HCT116 (cell line): Measurements from ENCODE around the gene MELTF. TPM values are rescaled to one million over a fixed set of nuclear protein-coding genes. Genes with fewer than 3 reads are reported as not detected.

Experiments used
- ATAC-seq: fragments of 200-7000 bp; cut with Tn5 transposase; 2 replicates; pipeline ENCODE4 v1.9.1; 2020; ENCODE audit warnings: mild to moderate bottlenecking, moderate library complexity
- BruUV-seq: library from RNA; stranded (reverse); fragments of 400-500 nt; replicated peaks from 2 replicates; lab custom pipeline; 2021; lab: Mats Ljungman, UMichigan
- CTCF ChIA-PET: fragments of 300-600 bp; sonication (Branson Sonifier 250); formaldehyde crosslinking; loops from one replicate; lab custom pipeline; 2021; ENCODE audit warnings: antibody characterized with exemption; lab: Charles Lee
- POLR2A ChIA-PET: fragments of 300-600, 350-600 bp; sonication (Branson Sonifier 250); formaldehyde crosslinking; loops from one replicate; lab custom pipeline; 2021; ENCODE audit warnings: antibody characterized with exemption; lab: Charles Lee
- RAD21 ChIA-PET, 2 experiments: fragments of 300-600 bp; sonication (Branson Sonifier 250); formaldehyde crosslinking; loops; one replicate each; lab custom pipeline; 2023; ENCODE audit warnings: low total read pairs in 2 of 2; ENCODE audit not compliant: uncharacterized antibody in 2 of 2, unreplicated experiment in 2 of 2, low non-redundant PET in 1 of 2; lab: Charles Lee
- DNase-seq: peaks from one replicate; pipeline ENCODE4 v3.0.0-alpha.2; 2010; ENCODE audit warnings: low read depth, low spot score
- H2AFZ ChIP-seq: fragments of 200-600 bp; shearing (Covaris generic), sonication (generic); 2 replicates; pipeline ENCODE4 v1.6.1; 2017; ENCODE audit warnings: low read depth, mixed run types, mixed read lengths, antibody characterized with exemption, low read length; ENCODE audit not compliant: poor library complexity, severe bottlenecking
- H3K27ac ChIP-seq: 2 replicates; pipeline ENCODE4 v1.5.1; 2012; ENCODE audit warnings: low read depth, low read length
- H3K27me3 ChIP-seq: fragments of 200-600 bp; sonication (generic); 2 replicates; pipeline ENCODE4 v1.6.1; 2016; ENCODE audit warnings: mixed run types, low read length, mixed read lengths; ENCODE audit not compliant: insufficient read depth
- H3K36me3 ChIP-seq, 2 experiments: fragments of 200-500 bp in 1 of 2; fragments of 200-600 bp in 1 of 2; sonication (Bioruptor generic) in 1 of 2; sonication (generic) in 1 of 2; 2 replicates each; pipeline versions ENCODE4 v1.5.1 to v1.6.1; 2014 to 2016; ENCODE audit warnings: low read length in 2 of 2, inconsistent platforms in 1 of 2, mixed read lengths in 1 of 2, mixed run types in 1 of 2; ENCODE audit not compliant: insufficient read depth in 2 of 2, control insufficient read depth in 1 of 2
- H3K4me1 ChIP-seq, 2 experiments: fragments of 200-600 bp in 1 of 2; sonication (generic) in 1 of 2; 2 replicates each; pipeline versions ENCODE4 v1.5.1 to v1.6.1; 2012 to 2017; ENCODE audit warnings: low read length in 2 of 2, inconsistent platforms in 1 of 2, mild to moderate bottlenecking in 1 of 2, mixed read lengths in 1 of 2, mixed run types in 1 of 2, moderate library complexity in 1 of 2; ENCODE audit not compliant: insufficient read depth in 2 of 2, control insufficient read depth in 1 of 2
- H3K4me2 ChIP-seq: fragments of 200-600 bp; sonication (generic); 2 replicates; pipeline ENCODE4 v1.6.1; 2017; ENCODE audit warnings: mixed run types, low read length, mixed read lengths
- H3K4me3 ChIP-seq, 2 experiments: fragments of 200-600 bp in 1 of 2; sonication (generic) in 1 of 2; replicated peaks in 1 of 2; 2 replicates each; pipeline ENCODE4 v1.5.1; 2011 to 2016; ENCODE audit warnings: low read length in 2 of 2, control low read depth in 1 of 2, low read depth in 1 of 2, mild to moderate bottlenecking in 1 of 2, mixed read lengths in 1 of 2, mixed run types in 1 of 2
- H3K79me2 ChIP-seq: fragments of 200-600 bp; sonication (generic); 2 replicates; pipeline ENCODE4 v1.6.1; 2017; ENCODE audit warnings: mild to moderate bottlenecking, mixed run types, low read length, moderate library complexity, mixed read lengths; ENCODE audit not compliant: insufficient read depth
- H3K9ac ChIP-seq: fragments of 200-600 bp; sonication (generic); 2 replicates; pipeline ENCODE4 v1.6.1; 2016; ENCODE audit warnings: low read length, mixed read lengths
- H3K9me2 ChIP-seq: fragments of 200-600 bp; sonication (generic), shearing (Covaris generic); 2 replicates; pipeline ENCODE4 v1.6.1; 2017; ENCODE audit warnings: mixed run types, mild to moderate bottlenecking, moderate library complexity; ENCODE audit not compliant: insufficient read depth
- H3K9me3 ChIP-seq, 2 experiments: fragments of 200-500 bp in 1 of 2; fragments of 200-600 bp in 1 of 2; sonication (Bioruptor generic) in 1 of 2; sonication (generic) in 1 of 2; 2 replicates each; pipeline ENCODE4 v1.6.1; 2014 to 2017; ENCODE audit warnings: low read length in 2 of 2, mixed read lengths in 2 of 2, inconsistent platforms in 1 of 2, low read depth in 1 of 2, mild to moderate bottlenecking in 1 of 2, mixed run types in 1 of 2, moderate library complexity in 1 of 2; ENCODE audit not compliant: control insufficient read depth in 1 of 2, insufficient read depth in 1 of 2
- H4K20me1 ChIP-seq: fragments of 200-600 bp; sonication (generic), shearing (Covaris generic); 2 replicates; pipeline ENCODE4 v1.6.1; 2017; ENCODE audit warnings: mixed run types, mild to moderate bottlenecking, moderate library complexity; ENCODE audit not compliant: insufficient read depth
- CEBPB ChIP-seq: IDR thresholded peaks from 2 replicates; pipeline ENCODE4 v1.6.1; 2012; ENCODE audit warnings: low read depth
- CTCF ChIP-seq, 3 experiments: fragments of 200-600 bp in 1 of 3; sonication (generic) in 1 of 3; IDR thresholded peaks in 2 of 3; conservative IDR thresholded peaks in 1 of 3; 2 replicates each; pipeline ENCODE4 v1.5.1; 2012 to 2017; ENCODE audit warnings: low read depth in 2 of 3, low read length in 2 of 3, antibody characterized with exemption in 1 of 3, borderline replicate concordance in 1 of 3, control low read depth in 1 of 3, mild to moderate bottlenecking in 1 of 3, mixed read lengths in 1 of 3, mixed run types in 1 of 3, moderate library complexity in 1 of 3; ENCODE audit not compliant: insufficient read depth in 1 of 3
- ELF1 ChIP-seq: IDR thresholded peaks from 2 replicates; pipeline ENCODE4 v1.6.1; 2012; ENCODE audit warnings: low read depth, borderline replicate concordance
- EZH2 ChIP-seq: fragments of 200-600 bp; sonication (generic); IDR thresholded peaks from 2 replicates; pipeline ENCODE4 v1.6.1; 2017; ENCODE audit warnings: antibody characterized with exemption, mixed run types
- EZH2phosphoT487 ChIP-seq: fragments of 200-600 bp; IDR thresholded peaks from 2 replicates; pipeline ENCODE4 v1.6.1; 2018; ENCODE audit warnings: antibody characterized with exemption, borderline replicate concordance
- FOSL1 ChIP-seq: IDR thresholded peaks from 2 replicates; pipeline ENCODE4 v1.6.1; 2012; ENCODE audit warnings: low read depth
- JUND ChIP-seq: IDR thresholded peaks from 2 replicates; pipeline ENCODE4 v1.6.1; 2012
- RAD21 ChIP-seq: IDR thresholded peaks from 2 replicates; pipeline ENCODE4 v1.6.1; 2012; ENCODE audit warnings: low read depth, mild to moderate bottlenecking
- SIN3A ChIP-seq: IDR thresholded peaks from 2 replicates; pipeline ENCODE4 v1.6.1; 2012; ENCODE audit warnings: low read depth
- SRF ChIP-seq: IDR thresholded peaks from 2 replicates; pipeline ENCODE4 v1.6.1; 2012; ENCODE audit warnings: low read depth
- YY1 ChIP-seq: IDR thresholded peaks from 2 replicates; pipeline ENCODE4 v1.6.1; 2011; ENCODE audit warnings: low read length, low read depth, moderate library complexity, mild to moderate bottlenecking; ENCODE audit not compliant: insufficient replicate concordance; ENCODE audit errors: extremely low read depth
- ZFX ChIP-seq: fragments of 450-650 bp; IDR thresholded peaks from 2 replicates; pipeline ENCODE4 v1.6.1; 2017
- ZNF274 ChIP-seq: fragments of 200-500 bp; sonication (Bioruptor generic); IDR thresholded peaks from 2 replicates; pipeline ENCODE4 v1.6.1; 2014; ENCODE audit warnings: mild to moderate bottlenecking, low read depth, low read length, inconsistent platforms
- intact Hi-C: fragments of 100-400 bp; cut with micrococcal nuclease; formaldehyde crosslinking; loops from 2 replicates; pipeline ENCODE4 v1.10.0; 2022
- total RNA-seq: library from RNA; stranded (reverse); gene quantifications from one replicate; pipeline ENCODE4 v1.2.1, GENCODE V29; 2021; ENCODE audit not compliant: unreplicated experiment
- TF ChIP-seq, protein P1 (sequence below): IDR thresholded peaks from 2 replicates; pipeline ENCODE4 v1.6.1; 2012; ENCODE audit warnings: low read depth

Gene MELTF
- total RNA-seq, 1 experiment from 2014 or later, result 47.6 TPM

DNA sequence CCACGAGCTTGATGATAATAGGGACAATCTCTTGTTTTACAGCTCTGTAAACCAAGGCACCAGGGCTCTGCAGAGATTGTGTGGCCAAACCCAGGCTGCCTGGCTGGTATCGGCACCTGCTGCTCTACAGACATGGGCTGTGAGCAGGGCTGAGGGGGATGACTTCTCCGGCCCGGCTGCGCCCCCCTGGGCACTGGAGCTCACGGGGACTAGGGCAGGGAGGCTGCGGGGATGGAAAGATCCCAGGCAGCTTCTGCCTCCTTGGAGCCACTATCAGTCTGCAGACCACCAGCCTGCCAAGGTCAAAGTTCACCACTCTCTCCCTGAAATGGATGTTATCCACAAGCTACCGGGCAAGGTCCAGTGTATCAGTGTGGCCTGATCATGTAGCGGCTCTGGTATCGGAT lies 39.0 kb downstream of the MELTF start:
- Histone ChIP-seq H4K20me1 (no peaks in the 10 kb centered on the region), H3K9ac (no peak overlapping the region), H3K9me2 (no peaks in the 10 kb centered on the region), H3K4me2 (no peak overlapping the region), H2AFZ (no peak overlapping the region), H3K79me2 (no peaks in the 10 kb centered on the region), H3K27ac (no peak overlapping the region), H3K36me3 (no peaks in the 10 kb centered on the region), H3K9me3 (no peaks in the 10 kb centered on the region), H3K4me1 (peaks cover 0 to 4% of the 10 kb centered on the region in 2 experiments; a peak in 1 of 4 replicates), H3K4me3 (no peak overlapping the region), H3K27me3 (no peaks in the 10 kb centered on the region)
- ATAC-seq (no peak), DNase-seq (no peak)
- POLR2A ChIA-PET, result no interaction called here
- RAD21 ChIA-PET, result no interaction called here
- TF ChIP-seq FOSL1 (no peak), YY1 (no peak), ELF1 (no peak), CTCF (IDR thresholded peaks at IDR 0.05 in 2 of 3, conservative IDR thresholded peaks at IDR 0.05 in 1 of 3; ENCODE audit: borderline replicate concordance in 1 of 3, insufficient read depth in 1 of 3, low read depth in 2 of 3, low read length in 2 of 3) (no peak), CEBPB (no peak), SIN3A (no peak), JUND (no peak), EZH2phosphoT487 (no peak), ZNF274 (no peak), EZH2 (no peak), SRF (no peak), ZFX (no peak), RAD21 (no peak)
- TF ChIP-seq, protein P1, sequence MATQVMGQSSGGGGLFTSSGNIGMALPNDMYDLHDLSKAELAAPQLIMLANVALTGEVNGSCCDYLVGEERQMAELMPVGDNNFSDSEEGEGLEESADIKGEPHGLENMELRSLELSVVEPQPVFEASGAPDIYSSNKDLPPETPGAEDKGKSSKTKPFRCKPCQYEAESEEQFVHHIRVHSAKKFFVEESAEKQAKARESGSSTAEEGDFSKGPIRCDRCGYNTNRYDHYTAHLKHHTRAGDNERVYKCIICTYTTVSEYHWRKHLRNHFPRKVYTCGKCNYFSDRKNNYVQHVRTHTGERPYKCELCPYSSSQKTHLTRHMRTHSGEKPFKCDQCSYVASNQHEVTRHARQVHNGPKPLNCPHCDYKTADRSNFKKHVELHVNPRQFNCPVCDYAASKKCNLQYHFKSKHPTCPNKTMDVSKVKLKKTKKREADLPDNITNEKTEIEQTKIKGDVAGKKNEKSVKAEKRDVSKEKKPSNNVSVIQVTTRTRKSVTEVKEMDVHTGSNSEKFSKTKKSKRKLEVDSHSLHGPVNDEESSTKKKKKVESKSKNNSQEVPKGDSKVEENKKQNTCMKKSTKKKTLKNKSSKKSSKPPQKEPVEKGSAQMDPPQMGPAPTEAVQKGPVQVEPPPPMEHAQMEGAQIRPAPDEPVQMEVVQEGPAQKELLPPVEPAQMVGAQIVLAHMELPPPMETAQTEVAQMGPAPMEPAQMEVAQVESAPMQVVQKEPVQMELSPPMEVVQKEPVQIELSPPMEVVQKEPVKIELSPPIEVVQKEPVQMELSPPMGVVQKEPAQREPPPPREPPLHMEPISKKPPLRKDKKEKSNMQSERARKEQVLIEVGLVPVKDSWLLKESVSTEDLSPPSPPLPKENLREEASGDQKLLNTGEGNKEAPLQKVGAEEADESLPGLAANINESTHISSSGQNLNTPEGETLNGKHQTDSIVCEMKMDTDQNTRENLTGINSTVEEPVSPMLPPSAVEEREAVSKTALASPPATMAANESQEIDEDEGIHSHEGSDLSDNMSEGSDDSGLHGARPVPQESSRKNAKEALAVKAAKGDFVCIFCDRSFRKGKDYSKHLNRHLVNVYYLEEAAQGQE, result no peak
- BruUV-seq, result no TSS peak
- intact Hi-C loops, result no loop called here
- CTCF ChIA-PET, result no interaction called here
